ENCODE data around the gene ART5. TPM values are rescaled to one million over a fixed set of nuclear protein-coding genes. Genes with fewer than 3 reads are reported as not detected.

The ART5 gene
- total RNA-seq, 4 donors from 2014 or later: not detected

GRCh38 chr11:3683039-3683438, 41.2 kb upstream of the ART5 start:
- no peak for DNase-seq
- Histone ChIP-seq H3K27me3 (no peaks in the 10 kb centered on the region), H3K4me1 (no peaks in the 10 kb centered on the region), H3K9me3 (no peaks in the 10 kb centered on the region), H3K27ac (no peak overlapping the region), H3K36me3 (peaks cover 0 to 95% (median 4%) of the 10 kb centered on the region in 3 donors), H3K4me3 (no peak overlapping the region)
- TF ChIP-seq POLR2A (IDR thresholded peaks at IDR 0.05): no peak
- TF ChIP-seq, protein P1, sequence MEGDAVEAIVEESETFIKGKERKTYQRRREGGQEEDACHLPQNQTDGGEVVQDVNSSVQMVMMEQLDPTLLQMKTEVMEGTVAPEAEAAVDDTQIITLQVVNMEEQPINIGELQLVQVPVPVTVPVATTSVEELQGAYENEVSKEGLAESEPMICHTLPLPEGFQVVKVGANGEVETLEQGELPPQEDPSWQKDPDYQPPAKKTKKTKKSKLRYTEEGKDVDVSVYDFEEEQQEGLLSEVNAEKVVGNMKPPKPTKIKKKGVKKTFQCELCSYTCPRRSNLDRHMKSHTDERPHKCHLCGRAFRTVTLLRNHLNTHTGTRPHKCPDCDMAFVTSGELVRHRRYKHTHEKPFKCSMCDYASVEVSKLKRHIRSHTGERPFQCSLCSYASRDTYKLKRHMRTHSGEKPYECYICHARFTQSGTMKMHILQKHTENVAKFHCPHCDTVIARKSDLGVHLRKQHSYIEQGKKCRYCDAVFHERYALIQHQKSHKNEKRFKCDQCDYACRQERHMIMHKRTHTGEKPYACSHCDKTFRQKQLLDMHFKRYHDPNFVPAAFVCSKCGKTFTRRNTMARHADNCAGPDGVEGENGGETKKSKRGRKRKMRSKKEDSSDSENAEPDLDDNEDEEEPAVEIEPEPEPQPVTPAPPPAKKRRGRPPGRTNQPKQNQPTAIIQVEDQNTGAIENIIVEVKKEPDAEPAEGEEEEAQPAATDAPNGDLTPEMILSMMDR (IDR thresholded peaks at IDR 0.05): no peak

- peaks cover 0 to 95% (median 4%) of the 10 kb centered on the region in 3 donors for H3K36me3 ChIP-seq
- TF ChIP-seq, protein P1 (IDR thresholded peaks at IDR 0.05): no peak
- no peak for TF ChIP-seq POLR2A (IDR thresholded peaks at IDR 0.05)
- no peak overlapping the region for H3K27ac ChIP-seq
- no peaks in the 10 kb centered on the region for H3K27me3 ChIP-seq
- no peaks in the 10 kb centered on the region for H3K4me1 ChIP-seq
- no peaks in the 10 kb centered on the region for H3K9me3 ChIP-seq
- no peak for DNase-seq
- H3K4me3 ChIP-seq: no peak overlapping the region
These were observed 37.3 kb upstream of the ART5 start for GRCh38 chr11:3679077-3679476.

DNA sequence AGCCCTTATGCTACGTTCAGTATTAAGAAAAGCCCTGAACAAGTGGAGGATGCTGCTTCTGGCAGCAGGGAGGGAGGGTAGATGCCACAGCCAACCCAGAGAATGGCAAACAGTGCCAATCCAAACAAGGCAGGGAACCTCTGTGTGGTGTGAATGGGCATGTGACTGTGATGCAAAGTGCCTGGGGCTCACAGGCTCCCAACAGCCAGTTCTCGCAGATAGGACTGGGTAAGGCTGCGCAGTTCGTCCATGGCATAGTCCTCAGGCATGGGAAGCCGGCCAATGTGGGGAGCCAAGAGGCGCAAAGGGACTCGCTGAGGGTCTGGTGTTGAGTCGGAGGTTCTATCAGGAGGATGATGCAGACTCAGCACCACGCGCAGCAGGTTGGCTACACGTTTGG, 34.2 kb upstream of the ART5 start:
- no peak for DNase-seq
- H3K4me3 ChIP-seq: no peak overlapping the region
- TF ChIP-seq POLR2A (IDR thresholded peaks at IDR 0.05): no peak
- TF ChIP-seq, protein P1 (IDR thresholded peaks at IDR 0.05): no peak
- H3K4me1 ChIP-seq: no peaks in the 10 kb centered on the region
- H3K27ac ChIP-seq: no peak overlapping the region
- peaks cover 0 to 89% (median 4%) of the 10 kb centered on the region in 3 donors for H3K36me3 ChIP-seq
- H3K27me3 ChIP-seq: no peaks in the 10 kb centered on the region
- H3K9me3 ChIP-seq: no peaks in the 10 kb centered on the region

GRCh38 chr11:3674189-3674588, 32.4 kb upstream of the ART5 start:
- no peaks in the 10 kb centered on the region for H3K9me3 ChIP-seq
- no peak overlapping the region for H3K4me3 ChIP-seq
- no peak for DNase-seq
- H3K36me3 ChIP-seq: peaks cover 0 to 84% (median 0%) of the 10 kb centered on the region in 3 donors
- TF ChIP-seq, protein P1 (IDR thresholded peaks at IDR 0.05): no peak
- TF ChIP-seq POLR2A (IDR thresholded peaks at IDR 0.05): no peak
- H3K27me3 ChIP-seq: no peaks in the 10 kb centered on the region
- H3K4me1 ChIP-seq: no peaks in the 10 kb centered on the region
- H3K27ac ChIP-seq: no peak overlapping the region

GRCh38 chr11:3671334-3672254, 29.8 kb upstream of the ART5 start, which contains the start of gene CHRNA10:
Gene CHRNA10 (minus strand): TSS chr11:3671384. CDS start chr11:3671312, 72 bp downstream.
- TF ChIP-seq POLR2A (IDR thresholded peaks at IDR 0.05): no peak
- Histone ChIP-seq H3K27me3 (no peaks in the 10 kb centered on the region), H3K4me1 (no peaks in the 10 kb centered on the region), H3K4me3 (no peak within 1 kb of the TSS), H3K36me3 (peaks cover 0 to 84% (median 0%) of the 10 kb centered on the region in 3 donors), H3K27ac (no peak within 1 kb of the TSS), H3K9me3 (no peaks in the 10 kb centered on the region)
- no peak for DNase-seq

- H3K9me3 ChIP-seq: no peaks in the 10 kb centered on the region
These were observed 28.0 kb upstream of the ART5 start for GRCh38 chr11:3669742-3670183.

More at GRCh38 chr11:3669742-3670183, 28.0 kb upstream of the ART5 start:
- no peak for DNase-seq
- Histone ChIP-seq H3K36me3 (peaks cover 0 to 76% (median 0%) of the 10 kb centered on the region in 3 donors), H3K4me3 (no peak overlapping the region), H3K27ac (no peak overlapping the region), H3K27me3 (no peaks in the 10 kb centered on the region), H3K4me1 (no peaks in the 10 kb centered on the region)
- TF ChIP-seq POLR2A (IDR thresholded peaks at IDR 0.05): no peak
- TF ChIP-seq, protein P1 (IDR thresholded peaks at IDR 0.05): no peak
